Renal cortex interstitium (tissue), 11 donors: ENCODE results near the gene MAST3. TPM values are rescaled to one million over a fixed set of nuclear protein-coding genes. Genes with fewer than 3 reads are reported as not detected.
"Not testable (repeated sequence)": the region's sequence is repeated elsewhere in the genome, so short reads cannot be mapped to it uniquely, and the experiment has no call there.

ENCODE experiments used
- DNase-seq, 11 donors: peaks; one replicate each; pipeline ENCODE4 v3.0.0-alpha.2; 2013; ENCODE audit warnings: low read depth in 9 of 11, low spot score in 4 of 11; ENCODE audit errors: extremely low read depth in 1 of 11
- polyA plus RNA-seq, 3 donors: library from polyadenylated mRNA; unstranded; fragments of 120-200 nt; gene quantifications; one replicate each; pipeline ENCODE4 v1.2.1, GENCODE V29; 2013; ENCODE audit not compliant: insufficient read length in 3 of 3

The MAST3 gene
- polyA plus RNA-seq, 3 donors, result 4.6 to 9.2 (median 5.5) TPM

DNA sequence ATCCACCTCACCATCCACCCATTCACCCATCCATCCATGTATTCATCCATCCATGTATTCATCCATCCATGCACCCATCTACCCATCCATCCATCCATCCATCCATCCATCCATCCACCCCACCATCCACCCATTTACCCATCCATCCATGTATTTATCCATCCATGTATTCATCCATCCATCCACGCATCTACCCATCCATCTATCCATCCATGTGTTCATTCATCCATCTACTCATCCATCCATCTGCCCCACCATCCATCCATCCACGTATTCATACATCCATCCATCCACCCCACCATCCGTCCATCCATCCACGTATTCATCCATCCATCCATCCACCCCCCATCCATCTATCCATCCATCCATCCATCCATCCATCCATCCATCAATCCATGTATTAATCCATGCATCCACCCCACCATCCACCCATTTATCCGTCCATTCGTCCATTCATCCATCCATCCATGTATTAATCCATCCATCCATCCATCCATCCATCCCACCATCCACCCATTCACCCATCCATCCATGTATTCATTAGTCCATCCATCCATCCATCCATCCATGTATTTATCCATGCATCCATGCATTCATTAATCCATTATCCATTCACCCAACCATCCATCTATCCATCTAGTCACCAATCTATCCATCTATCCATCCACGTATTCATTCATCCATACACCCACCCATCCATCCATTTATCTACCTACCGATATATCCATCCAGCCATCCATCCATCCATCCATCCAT is 13.5 kb upstream of the MAST3 start:
- no peak for DNase-seq

DNA sequence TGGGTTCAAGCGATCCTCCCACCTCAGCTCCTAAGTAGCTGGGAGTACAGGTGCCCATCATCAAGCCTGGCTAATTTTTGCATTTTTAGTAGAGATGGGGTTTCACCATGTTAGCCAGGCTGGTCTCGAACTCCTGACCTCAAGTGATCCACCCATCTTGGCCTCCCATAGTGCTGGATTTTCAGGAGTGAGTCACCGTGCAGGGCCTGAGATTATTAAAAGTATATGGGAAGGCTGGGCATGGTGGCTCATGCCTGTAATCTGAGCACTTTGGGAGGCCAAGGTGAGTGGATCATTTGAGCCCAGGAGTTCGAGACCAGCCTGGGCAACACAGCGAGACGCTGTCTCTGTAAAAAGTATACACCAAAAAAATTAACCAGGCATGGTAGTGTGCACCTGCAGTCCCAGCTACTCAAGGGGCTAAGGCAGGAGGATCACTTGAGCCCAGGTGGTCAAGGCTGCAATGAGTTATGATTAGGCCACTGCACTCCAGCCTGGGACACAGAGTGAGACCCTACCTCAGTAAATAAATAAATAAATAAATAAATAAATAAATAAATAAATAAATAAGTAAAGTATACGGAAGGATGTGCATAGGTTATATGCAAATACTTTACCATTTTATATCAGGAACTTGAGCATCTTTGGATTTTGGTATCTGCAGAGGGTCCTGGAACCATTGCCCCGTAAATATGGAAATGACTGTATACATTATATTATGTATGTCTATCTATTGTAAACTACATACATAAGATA is 11.7 kb upstream of the MAST3 start:
- DNase-seq, result no peak

DNA sequence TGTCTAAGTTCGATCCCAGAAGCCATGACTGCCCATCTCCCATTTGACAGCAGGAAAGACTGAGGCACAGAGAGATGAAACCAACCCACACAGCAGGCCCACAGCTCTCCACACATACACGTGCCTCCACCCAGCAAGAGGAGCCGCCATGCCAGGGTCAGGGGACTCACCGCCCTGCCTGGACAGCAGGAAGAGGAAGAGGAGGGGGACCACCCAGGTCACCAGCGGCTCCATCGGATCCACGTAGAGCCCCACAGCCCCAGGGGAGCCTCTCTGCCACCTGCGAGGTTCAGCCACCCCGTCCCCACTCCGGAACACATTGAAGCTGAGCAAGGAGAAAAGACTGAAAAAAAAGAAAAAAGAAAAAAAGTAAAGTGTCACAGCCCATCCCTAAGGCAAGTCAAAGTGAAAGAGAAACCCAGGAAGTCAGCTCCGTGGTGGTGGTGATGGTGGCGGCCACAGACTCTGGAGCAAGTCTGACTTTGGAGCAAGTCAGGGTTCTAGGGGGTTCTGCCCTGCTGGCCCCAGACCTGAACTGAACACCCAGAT is 10.9 kb upstream of the MAST3 start, which contains the start of gene IL12RB1:
Gene IL12RB1, minus strand, starts transcription at position 345 of the 549 bp plus-strand sequence. Its CDS starts 111 bp downstream, at position 234.
- no peak for DNase-seq

- DNase-seq, result not testable (repeated sequence)
Measured at GRCh38 chr19:18089096-18089541, 8.5 kb upstream of the MAST3 start.

DNA sequence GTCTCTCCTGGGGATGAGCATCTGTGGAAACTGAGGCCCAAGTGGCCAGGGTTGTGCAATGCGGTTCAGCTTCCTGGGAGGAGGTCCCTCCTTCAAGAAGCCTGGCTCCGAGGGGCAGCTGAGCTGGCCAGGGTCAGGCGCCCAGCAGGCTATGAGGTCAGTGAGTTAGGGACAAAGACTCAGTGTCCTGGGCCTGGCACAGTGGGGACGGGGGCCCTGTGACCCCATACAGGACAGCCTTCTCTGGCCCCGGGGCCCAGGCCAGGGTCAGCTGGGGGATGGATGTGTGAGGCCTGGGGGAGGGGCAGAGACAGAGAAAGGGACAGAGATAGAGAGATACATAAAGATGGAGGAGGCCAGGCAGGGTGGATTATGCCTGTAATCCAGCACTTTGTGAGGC is 7.9 kb upstream of the MAST3 start:
- no peak for DNase-seq

DNA sequence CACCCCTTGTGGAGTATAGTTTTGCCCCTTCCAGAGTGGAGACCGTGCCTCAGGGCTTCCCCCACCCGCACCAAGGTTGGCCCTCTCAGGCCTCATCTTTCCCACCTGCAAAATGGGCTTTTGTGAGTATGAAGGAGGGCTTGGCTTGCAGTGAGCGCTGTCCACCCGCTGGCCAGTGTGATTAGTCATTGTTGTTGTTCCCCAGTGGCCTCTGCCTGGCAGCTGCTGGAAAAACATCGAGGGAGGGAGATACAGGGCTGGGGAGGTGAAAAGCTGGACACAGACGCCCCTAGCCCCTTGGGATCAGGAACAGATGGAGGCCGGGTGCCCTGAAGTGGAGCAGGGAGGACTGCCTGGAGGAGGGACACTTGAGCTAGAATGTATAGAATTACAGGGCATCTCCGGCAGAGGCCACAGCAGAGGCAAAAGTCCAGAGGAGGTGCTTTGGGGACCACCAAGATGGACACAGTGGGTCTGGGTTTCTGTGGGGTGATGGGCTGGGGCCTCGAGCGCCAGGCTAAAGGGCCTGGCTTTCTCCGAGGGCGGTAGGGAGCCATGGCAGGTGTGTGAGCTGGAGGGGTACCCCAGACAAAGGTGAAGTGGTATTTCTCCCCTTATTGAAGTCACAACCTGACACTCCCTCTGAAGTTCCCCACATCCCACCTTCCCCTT is 6.9 kb upstream of the MAST3 start:
- DNase-seq, result no peak

- no peak for DNase-seq
Measured at GRCh38 chr19:18091217-18091608, 6.4 kb upstream of the MAST3 start.

- DNase-seq, result no peak
Measured at GRCh38 chr19:18093439-18094161, 4.0 kb upstream of the MAST3 start.

GRCh38 chr19:18096258-18096657 is 1.3 kb upstream of the MAST3 start:
- DNase-seq, result no peak

DNA sequence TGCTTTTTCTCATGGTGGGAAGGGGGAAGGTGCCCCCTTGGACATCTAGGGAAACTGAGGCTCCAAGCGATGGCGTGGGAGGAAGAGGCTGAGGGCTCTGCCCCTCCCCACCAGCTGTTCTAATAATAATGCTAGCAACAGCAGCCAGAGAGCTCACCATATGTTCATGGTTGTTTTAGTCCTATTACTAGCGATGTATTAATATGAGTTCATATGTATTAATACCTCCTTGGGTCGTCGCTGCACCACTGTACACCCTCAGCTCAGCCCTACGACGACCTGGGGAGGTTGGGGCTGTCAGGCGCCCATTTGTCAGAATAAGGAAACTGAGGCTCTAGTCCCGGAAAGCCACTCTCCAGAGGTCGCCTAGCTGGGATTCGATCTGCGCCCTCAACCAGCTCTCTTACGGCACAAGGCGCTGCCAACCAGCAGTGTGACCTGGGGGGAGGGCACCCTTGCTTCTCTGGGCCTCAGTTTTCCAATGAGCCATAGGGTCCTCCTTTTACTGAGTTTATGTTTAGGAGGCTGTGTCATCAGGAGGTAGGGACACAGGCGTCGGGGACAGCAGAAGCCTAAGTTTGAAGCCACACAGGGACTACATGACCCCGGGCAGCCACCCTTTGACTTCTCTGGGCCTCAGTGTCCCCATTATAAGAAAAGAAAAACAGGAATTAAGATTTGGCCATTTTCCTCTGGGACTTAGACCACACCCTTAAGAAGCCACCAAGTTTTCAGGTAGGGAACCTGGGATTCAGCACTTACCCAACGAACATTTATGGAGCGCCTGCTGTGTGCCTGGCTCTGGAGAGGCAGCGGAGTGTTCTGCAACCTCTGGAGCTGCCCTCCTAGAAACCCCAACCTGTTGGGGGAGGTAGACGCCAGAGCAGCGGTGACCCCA is 664 bp downstream of the MAST3 start:
- DNase-seq, result no peak

- DNase-seq, result no peak
Measured at GRCh38 chr19:18098891-18099622, 1.5 kb downstream of the MAST3 start.

DNA sequence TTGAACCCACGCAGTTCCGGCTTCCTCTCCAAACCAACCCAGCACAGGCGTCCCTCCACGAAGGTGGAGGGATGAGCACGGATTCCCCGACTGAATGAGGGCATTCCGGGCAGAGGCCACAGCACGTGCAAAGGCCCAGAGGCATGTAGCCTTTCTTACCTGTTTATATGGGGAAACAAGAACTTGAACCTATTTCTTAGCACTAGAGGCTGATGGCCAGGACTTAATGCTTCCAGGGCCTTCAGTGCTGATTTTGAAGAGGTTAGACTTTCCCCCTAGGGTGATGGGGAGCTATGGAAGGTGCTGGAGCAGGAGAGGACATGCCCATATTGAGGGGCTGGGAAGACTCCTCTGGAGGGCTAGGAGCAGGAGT is 2.0 kb downstream of the MAST3 start:
- no peak for DNase-seq

DNA sequence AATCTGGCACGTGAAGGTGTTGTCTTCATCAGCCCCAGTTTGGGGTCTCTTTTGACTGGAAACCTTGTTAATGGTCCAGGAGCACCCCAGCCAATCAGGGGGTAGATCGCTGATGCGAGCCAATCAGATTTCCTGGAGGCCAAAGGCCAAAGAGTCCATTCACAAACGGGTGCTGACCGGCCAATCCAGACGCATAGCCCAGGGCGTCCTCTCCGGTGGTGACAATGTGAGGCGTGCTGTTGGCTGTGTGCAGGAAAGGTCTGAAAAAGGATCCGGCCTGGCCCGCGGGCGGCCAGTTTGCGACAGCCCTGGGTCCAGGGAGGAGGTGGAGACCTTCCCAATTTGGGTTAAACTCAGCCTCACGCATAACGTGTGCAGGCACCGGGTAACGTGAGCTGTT is 3.1 kb downstream of the MAST3 start:
- no peak for DNase-seq

DNA sequence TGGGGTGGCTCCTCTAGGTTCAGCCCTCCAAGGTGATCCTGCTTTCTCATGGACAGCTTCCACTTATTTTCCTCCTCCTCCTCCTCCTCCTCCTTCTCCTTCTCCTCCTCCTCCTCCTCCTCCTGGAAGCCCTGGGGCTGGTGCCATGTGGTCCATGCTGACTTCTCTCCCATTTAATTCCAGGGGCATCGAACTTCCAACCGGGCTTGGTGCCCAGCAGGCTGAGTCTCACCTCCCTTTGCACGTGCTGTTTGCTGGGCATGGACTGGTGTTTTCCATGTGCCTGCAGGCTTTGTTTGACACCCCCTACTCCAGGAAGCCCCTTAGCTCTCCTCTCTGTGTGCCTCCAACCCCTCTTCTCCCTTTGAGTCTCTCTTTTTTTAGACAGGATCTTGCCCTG is 3.7 kb downstream of the MAST3 start:
- DNase-seq, result no peak

- DNase-seq, result no peak
Measured at GRCh38 chr19:18102916-18103542, 5.5 kb downstream of the MAST3 start.

DNA sequence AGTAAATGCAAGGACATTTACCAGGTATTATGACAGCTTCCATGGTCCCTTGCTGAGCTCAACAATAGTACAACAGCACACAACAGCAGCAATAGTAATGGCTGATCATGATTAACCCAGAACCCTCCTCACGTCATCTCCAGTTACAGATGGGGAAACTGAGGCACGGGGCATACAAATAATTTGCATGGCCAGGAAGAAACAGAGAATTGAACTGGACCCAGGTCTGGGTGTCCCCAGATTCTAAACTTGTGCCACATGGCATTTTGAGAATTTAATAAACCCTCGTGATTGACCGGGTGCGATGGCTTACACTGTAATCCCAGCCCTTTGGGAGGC is 7.2 kb downstream of the MAST3 start:
- DNase-seq, result no peak

DNA sequence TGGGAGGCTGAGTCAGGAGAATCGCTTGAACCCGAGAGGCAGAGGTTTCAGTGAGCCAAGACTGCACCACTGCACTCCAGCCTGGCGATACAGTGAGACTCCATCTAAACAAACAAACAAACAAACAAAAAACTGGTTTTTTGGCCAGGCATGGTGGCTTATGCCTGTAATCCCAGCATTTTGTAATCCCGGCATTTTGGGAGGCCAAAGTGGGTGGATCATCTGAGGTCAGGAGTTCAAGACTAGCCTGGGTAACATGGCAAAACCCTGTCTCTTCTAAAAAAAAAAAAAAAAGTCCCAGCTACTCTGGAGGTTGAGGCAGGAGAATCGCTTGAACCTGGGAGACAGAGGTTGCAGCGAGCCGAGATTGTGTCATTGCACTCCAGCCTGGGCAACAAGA is 7.7 kb downstream of the MAST3 start:
- not testable (repeated sequence) for DNase-seq
